CD4-positive, alpha-beta T cell treated with Interleukin-17A for 4 hours (primary cell): ENCODE results near the gene DNAJC12.
"Not testable (repeated sequence)": the region's sequence is repeated elsewhere in the genome, so short reads cannot be mapped to it uniquely, and the experiment has no call there.

Experiments
- DNase-seq: peaks from one replicate; pipeline ENCODE4 v3.0.0-alpha.2; 2020; ENCODE audit warnings: mixed read lengths

Gene DNAJC12

DNA sequence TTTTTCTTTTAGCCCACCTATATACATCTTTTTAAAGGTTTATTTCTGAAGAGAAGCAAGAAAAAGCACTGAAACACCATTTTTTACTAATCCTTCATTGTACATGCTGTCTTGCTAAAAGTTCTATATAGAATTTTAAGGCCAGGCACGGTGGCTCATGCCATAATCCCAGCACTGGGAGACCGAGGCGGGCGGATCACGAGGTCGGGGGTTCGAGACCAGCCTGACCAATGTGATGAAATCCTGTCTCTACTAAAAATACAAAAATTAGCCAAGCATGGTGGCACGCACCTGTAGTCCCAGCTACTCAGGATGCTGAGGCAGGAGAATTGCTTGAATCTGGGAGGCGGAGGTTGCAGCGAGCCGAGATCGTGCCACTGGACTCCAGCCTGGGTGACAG is 1.5 kb upstream of the DNAJC12 start:
- DNase-seq, result not testable (repeated sequence)

DNA sequence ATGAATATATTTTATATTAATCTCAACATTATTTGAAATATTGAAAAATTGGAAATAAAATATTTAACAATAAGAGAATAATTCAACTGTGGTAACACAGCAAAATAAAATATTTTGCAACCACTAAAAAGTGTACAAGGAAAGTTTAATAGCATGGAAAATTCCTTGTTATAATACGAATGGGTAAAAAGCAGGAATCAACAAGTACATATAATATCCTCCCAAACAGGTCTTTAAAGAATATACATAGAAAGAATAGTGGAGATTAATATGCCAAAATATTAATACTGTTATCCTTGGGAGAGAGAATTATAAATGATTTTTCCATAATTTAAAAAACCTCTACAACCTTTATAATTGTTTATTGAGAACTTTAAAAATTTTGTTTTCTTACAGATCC is 1.0 kb downstream of the DNAJC12 start:
- no peak for DNase-seq

DNA sequence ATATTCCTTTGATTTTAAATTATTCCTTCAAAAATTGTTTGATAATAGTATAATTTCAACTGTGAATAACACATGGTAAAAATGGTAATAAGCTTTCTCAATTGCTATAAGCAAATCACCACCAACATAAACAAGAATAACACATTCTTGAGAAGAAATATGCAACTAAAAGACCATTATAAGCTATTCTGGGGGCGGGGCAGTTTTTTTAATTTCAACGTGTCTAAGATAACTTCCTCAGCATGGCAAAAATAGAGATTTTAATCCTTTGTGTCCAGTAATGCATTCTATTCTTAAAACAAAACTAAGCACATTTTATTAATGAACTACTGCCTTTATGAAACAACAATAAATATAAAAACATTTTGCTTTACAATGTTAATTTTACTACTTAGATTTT is 1.5 kb downstream of the DNAJC12 start:
- DNase-seq, result no peak

DNA sequence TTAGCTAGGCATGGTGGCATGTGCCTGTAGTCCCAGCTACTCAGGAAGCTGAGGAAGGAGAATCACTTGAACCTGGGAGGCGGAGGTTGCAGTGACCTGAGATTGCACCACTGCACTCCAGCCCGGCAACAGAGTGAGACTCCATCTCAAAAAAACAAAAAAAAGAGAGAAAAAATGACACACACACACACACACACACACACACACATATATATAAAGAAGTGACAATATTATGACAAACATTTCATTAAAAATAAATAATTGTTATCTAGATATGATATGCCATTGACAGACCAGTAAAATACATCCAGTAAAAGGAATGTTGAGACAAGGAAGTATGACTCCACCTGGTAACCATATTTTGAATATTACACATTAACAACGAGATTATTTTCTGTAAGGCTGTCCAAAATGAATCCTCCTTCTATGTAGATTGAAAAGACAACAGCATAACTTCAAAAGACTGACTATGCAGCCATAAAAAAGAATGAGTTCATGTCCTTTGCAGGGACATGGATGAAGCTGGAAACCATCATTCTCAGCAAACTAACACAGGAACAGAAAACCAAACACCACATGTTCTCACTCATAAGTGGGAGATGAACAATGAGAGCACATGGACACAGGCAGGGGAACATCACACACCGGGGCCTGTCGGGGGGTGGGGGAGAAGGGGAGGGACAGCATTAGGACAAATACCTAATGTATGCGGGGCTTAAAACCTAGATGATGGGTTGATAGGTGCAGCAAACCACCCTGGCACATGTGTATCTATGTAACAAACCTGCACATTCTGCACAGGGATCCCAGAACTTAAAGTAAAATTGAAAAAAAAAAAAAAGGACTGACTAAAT is 2.2 kb downstream of the DNAJC12 start:
- not testable (repeated sequence) for DNase-seq

DNA sequence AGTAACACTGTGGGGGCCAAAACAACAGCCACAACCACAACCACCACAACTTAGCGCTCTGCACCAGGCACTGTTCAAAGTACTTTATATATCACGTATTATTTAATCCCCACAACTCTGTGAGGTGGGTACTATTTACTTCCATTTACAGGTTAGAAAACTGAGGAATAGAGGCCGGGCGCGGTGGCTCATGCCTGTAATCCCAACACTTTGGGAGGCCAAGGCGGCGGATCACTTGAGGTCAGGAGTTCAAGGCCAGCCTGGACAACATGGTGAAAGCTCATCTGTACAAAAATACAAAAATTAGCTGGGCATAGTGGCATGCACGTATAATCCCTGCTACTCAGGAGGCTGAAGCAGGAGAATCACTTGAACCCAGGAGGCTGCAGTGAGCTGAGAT is 3.6 kb downstream of the DNAJC12 start:
- DNase-seq, result no peak

DNA sequence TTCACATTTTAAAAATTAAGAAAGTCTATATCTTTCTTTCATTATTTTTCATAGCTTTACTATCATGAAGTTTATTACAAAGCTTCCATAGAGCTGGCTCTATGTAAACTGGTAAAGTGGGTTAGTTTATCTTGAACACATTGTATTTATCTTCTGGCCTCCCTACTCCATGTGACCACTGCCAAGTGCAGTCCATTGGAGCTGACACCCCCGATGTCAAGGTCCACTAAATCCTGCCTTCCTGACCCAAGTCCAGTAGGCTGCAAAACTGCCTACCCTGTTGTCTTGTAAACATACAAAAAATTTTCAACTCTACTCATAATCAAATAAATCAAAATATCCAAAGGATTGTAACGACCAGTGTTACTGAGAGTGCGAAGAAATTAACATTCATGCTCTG is 10.2 kb downstream of the DNAJC12 start:
- DNase-seq, result no peak

DNA sequence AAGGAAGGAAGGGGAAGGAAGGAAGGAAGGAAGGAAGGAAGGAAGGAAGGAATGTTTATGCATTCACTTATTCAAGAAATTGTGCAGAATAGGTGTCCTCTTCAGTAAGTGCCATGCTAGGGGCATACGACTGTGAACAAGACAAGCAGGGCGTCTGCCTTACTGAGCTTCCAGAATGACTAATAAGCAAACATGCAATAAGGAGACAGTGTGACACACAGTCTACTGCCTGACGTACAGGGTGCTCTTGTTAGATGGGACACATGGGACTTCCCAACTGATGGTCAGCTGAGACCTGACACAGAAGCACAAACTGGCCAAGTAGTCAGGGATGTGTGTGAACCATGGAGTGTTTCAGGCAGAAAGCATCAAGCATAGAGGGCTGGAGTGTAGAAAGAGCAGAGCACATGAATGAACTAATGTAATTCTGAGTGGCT is 18.2 kb downstream of the DNAJC12 start:
- no peak for DNase-seq

DNA sequence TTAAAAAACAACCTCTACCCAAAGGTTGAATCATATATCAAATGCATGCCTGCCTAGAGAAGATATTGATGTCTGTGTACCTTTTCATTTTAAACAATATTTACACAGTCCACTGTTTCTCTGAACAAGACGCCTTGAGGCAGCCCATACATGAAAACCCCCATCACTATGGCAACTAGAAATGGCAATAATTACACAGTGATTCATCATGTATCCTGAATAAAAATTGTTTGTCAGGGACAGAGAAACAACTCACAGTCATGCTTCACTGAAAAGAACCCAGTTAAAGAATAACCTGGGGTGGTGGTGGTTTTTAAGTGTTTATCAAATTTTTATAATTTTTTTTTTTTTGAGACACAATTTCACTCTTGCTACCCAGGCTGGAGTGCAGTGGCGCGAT is 19.7 kb downstream of the DNAJC12 start:
- no peak for DNase-seq

DNA sequence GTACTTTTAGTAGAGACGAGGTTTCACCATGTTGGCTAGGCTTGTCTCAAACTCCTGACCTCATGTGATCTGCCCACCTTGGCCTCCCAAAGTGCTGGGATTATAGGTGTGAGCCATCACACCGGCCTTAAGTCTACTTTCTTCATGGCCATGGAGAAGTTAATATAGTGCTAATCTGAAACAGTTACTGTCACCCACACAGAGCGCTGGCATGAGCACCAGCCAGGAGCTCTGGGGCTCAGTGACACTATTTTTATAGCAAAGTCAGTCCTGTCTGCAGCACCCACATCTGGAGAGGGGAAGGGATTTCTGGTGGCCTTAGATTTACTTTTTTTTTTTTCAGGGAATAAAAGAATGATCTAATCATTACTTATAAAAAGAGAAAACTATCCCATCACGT is 21.3 kb downstream of the DNAJC12 start:
- DNase-seq, result no peak

DNA sequence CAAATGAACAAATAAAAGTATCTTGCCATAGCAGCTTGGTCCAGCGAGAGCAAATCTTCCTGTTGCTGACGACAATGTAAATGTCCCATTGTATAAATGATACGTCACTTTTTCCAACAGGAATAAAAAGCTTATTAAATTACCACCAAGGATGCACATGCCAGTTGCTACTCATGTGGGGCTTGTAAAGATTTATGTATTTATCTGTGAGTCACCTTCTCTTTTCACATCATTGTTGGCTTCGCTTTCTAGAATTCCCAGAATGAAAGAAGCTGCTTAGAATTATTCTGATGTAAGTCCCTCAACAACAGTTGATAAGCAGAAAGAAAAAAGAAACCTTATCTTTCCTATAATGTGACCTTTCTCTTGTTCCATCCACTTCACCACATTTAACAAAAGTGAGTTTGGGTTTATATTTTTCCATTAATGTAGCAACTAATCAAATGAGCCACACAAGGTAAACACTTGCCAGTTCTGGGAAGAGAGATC is 22.4 kb downstream of the DNAJC12 start:
- no peak for DNase-seq

DNA sequence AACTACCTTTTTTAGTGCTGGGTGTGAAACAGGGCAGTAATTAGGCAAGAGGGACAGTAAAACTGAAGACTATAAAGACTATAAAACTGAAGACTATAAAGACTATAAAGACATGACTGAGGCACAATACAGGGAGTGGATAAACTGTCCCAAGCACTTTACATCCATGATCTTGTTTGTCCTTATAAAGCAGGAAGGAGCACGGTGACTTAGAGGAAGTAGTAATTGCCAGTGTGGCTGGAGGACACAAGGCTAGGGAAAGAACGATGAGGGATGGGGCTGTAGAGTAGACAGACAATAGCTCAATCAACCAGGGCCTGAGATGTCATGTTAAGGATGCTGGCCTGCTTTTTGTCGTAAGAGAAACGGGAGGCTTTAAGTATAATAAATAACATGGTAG is 26.0 kb downstream of the DNAJC12 start:
- DNase-seq, result no peak

DNA sequence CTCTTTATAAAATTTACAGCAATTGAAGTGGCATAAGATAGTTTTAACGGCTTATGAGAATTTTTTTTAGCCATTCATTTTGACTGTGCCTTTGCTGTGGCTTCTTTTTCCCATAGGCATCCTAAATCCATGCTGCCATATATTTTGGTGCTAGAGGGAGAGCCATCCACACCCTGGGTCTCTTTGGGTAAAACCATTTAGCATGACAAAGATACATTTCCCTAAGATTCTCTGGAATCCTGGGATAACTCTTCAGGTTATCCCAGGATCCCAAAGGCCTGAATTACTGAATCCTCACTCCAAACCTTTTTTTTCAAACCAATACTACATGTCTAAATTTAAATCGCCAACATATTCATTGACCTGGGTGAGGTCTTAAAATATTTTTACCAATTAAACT is 28.9 kb downstream of the DNAJC12 start:
- DNase-seq, result no peak

DNA sequence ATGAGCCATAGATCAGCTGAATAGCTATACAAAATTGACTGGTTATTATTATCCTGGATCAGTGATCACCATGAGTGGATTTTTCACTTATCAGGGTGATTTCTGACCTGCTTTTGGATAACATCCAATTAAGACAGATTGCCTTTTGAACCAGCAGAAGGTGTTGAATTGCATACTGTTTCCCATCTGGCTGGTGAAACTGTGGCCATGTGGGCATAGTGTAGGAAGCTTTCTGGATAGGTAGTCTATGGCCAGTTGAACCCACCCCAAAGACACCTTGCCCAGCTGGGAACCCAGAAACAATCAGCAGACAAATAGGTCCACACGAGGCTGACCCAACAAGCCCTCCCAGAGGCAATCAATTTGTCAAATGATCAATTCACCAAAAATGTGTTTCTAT is 29.3 kb downstream of the DNAJC12 start:
- no peak for DNase-seq

DNA sequence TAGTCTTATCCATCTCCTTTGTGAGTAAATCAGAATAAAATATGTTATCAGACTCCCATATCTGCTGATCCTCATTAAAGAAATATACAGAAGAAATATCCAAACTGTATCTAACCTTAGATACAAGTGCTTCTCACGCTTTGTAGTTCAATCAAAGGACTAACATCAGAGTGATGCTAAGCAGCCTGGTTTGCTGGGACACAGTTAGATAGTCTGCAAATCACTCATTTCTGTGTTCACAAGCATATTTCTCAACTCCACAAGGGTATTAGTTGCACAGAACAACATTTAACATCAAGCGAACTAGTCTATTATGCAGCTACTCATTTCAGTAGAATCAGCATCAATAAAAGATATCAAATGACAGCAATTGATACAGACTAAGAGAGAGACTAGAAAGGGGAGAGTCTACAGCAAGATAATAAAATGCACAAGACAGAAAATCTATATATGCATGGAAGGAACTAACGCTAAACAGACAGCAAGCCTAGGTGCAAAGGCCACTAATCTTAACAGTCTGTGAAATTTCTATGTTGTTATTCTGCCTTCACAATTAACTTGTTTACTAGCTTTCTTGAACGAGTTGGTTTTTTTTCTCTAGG is 30.0 kb downstream of the DNAJC12 start:
- DNase-seq, result no peak

DNA sequence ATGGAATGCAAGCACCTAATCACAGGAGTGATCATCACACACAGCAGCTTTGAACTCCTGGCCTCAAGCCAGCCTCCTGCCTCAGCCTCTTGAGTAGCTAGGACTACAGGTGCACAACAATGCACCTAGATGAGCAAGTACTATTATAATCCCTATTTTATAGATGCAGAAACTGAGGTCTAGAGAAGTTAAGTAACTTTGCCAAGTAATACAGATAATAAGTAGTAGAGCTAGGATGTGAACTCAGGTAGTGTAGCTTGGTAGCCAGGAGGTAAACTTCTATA is 33.7 kb downstream of the DNAJC12 start:
- no peak for DNase-seq

DNA sequence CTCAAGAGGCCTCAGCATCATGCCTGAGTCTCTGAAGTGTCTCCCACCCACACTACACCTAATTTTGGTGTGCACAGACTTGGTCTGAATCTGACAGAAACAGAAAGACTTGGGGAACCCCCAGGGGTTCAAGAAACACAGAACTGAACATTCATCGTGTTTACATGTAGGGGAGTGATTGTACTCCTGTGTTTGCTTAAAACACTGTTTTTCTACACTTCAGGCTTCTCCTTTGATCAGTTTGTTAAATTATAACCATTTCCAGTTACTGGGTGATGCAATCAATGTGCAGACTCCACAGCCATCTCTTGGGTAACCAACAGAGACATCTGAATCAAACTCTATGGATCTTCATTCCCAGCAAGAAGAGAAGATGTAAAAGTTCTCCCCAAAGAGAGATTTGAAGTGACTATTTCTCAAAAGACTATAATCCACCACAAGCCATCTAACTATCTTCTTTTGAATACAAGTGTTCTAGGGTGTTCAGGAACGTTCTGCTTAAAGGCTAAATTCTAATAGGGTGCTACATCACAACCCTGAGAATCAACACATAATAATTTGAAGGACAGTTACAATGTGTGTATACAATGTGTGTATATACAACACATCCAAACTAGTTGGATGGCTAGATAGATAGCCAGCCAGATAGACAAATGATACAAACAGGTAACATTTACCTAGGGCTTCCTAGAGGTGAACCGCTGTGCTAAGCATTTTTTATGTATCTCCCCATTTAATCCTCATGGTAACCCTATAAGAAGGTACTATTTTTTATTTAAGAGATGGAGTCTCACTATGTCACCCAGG is 34.2 kb downstream of the DNAJC12 start:
- no peak for DNase-seq

DNA sequence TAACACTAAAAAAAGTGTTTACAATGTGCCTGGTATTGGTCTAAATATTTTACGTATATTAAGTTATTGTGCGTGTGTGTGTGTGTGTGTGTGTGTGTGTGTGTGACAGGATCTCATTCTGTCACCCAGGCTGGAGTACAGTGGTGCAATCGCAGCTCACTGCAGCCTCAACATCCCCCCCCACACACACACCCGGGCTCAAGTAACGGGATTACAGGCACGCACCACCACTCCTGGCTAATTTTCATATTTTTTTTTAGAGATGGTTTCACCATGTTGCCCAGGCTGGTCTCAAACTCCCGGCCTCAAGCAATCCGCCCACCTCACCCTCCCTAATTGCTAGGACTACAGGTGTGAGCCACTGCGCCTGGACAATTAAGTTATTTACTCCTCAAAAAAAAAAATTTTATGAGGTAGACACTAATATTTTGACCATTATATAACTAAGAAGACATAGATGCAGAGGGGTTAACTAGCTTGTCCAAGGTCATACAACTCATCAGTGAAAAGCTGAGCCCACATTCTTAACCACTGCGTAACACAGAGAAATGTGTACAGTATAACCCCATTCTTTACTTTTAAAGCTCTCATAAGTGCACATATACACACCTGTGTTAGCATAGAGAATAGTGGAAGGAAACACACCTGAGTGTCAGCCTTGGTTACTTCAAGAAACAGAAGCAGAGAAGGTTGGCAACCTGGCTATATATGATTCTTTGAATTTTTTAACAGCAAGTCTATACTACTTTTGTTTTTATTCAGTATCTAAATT is 35.0 kb downstream of the DNAJC12 start:
- DNase-seq, result no peak

DNA sequence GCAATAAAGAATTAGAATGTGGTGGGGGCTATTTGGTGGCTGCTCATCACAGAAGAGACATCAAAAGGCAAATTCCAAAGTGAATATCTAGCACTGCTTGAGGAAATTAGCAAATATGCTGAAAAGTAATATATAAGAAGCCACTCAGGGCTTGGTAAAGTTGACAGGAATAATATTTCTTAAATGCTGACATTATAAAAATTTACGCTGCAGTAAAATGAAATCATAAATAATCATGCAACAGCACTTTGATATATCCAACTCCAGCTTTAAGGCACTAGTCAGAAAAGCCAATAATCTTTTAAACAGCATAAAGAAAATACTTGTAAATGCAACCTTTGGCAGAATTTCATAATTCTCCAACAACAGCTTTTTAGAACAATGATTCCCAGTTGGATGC is 36.9 kb downstream of the DNAJC12 start:
- DNase-seq, result no peak

DNA sequence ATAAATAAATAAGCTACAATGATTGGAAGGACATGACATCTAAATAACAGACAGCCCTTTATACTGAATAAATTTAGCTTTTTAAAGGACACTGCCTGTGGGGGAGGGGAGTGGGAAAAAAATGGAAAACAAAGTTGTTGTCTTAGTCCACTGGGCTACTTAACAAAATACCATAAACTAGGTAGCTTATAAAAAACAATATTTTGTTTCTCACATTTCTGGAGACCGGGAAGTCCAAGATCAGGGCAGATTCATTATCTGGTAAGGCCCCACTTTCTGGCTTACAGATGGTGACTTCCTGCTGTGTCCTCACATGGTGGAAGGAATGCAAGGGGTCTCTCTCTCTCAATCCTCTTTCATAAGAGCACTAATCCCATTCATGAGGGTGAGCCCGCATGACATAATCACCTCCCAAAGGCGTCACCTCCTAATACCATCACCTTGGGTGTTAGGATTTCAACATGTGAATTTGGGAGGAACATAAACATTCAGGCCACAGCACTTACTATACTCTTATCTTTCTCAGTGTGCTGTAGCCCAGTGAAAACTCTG is 43.0 kb downstream of the DNAJC12 start:
- no peak for DNase-seq

DNA sequence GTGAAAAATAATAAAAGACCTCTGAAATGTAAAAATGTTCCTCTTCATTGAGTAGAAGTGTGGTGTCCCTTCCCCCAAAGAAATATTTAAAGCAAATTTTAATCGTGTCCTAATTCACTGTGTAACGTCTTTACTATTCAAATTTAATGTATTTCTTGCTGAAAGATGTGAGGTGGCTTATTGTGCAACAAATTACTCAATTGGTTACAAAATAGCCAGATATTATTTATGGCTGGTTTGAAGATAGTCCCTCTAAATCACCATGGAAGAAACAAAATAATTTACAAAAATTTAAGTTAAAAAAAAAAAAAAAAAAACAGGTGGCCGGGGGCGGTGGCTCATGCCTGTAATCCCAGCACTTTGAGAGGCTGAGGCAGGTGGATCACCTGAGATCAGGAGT is 43.7 kb downstream of the DNAJC12 start:
- DNase-seq, result no peak

DNA sequence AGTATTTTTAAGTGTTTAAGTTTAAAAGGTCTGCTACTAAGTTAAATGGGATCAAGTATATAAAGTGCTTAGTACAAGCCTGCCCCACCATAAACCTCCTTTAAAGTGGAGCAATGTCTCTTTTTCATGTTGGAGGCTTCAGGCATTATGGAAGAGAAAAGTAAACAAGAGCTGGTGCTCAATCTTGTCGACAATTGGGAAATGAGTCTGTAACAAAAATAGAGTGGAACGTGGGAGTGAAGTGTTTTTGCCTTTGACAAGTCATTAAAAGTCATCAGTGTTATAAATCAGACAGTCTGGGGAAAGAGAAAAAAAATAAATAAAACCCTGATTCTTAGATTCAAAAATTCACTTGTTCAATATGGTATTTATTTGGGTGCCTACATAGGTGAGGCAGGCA is 44.7 kb downstream of the DNAJC12 start:
- DNase-seq, result no peak

DNA sequence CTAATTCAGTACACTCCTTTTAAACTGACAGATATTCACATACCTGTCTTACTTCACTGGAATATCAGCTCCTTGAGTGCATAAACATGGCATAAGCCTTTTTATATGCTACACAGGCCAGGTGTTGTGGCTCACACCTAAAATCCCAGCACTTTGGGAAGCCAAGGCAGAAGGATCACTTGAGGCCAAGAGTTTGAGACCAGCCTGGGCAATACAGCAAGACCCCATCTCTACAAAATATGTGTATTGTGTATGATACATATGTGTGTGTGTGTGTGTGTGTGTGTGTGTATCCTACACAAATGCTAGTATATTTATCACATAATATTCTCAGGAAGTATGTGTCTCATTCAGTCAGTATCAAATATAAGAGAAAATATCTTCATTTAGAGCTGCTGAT is 45.3 kb downstream of the DNAJC12 start:
- no peak for DNase-seq
